Measurements from ENCODE around the gene OTUB1.
A peak's percentile ranks its signal among the peaks of the same experiment; 100 is the strongest.

Gene OTUB1

GRCh38 chr11:63974259-63975143 is 11.7 kb upstream of the OTUB1 start, which contains the start of gene COX8A:
TSS of gene COX8A (plus strand) at chr11:63974620. CDS start at chr11:63974681, 61 bp downstream.
- DNase-seq (ENCODE audit: low read depth), result peak; percentile 95

GRCh38 chr11:63978551-63979239 is 7.5 kb upstream of the OTUB1 start:
- DNase-seq (ENCODE audit: low read depth), result no peak

- DNase-seq (ENCODE audit: low read depth), result no peak
Observed at GRCh38 chr11:63979426-63979825, 6.8 kb upstream of the OTUB1 start.

GRCh38 chr11:63985812-63986155 is 454 bp upstream of the OTUB1 start:
- DNase-seq (ENCODE audit: low read depth), result peak; percentile 46

GRCh38 chr11:63986932-63987513 is 785 bp downstream of the OTUB1 start:
- DNase-seq (ENCODE audit: low read depth), result no peak

GRCh38 chr11:63991558-63991957 is 5.3 kb downstream of the OTUB1 start:
- DNase-seq (ENCODE audit: low read depth), result no peak

GRCh38 chr11:63993100-63993499 is 6.9 kb downstream of the OTUB1 start:
- DNase-seq (ENCODE audit: low read depth), result no peak

GRCh38 chr11:63993993-63994392 is 7.8 kb downstream of the OTUB1 start:
- DNase-seq (ENCODE audit: low read depth), result no peak

GRCh38 chr11:63996512-63996911 is 10.3 kb downstream of the OTUB1 start:
- no peak for DNase-seq (ENCODE audit: low read depth)

- no peak for DNase-seq (ENCODE audit: low read depth)
Observed at GRCh38 chr11:63997104-63997700, 11.0 kb downstream of the OTUB1 start.

- DNase-seq (ENCODE audit: low read depth), result no peak
Observed at GRCh38 chr11:63997801-63998337, 11.6 kb downstream of the OTUB1 start.

GRCh38 chr11:63998558-63999348 is 12.5 kb downstream of the OTUB1 start:
- no peak for DNase-seq (ENCODE audit: low read depth)

- peak; percentile 42 for DNase-seq (ENCODE audit: low read depth)
Observed at GRCh38 chr11:63999349-64000025, 13.2 kb downstream of the OTUB1 start.

GRCh38 chr11:64000026-64000739 is 13.9 kb downstream of the OTUB1 start:
- DNase-seq (ENCODE audit: low read depth), result peak; percentile 59

GRCh38 chr11:64000740-64001483 is 14.7 kb downstream of the OTUB1 start:
- no peak for DNase-seq (ENCODE audit: low read depth)

- no peak for DNase-seq (ENCODE audit: low read depth)
Observed at GRCh38 chr11:64001484-64002420, 15.5 kb downstream of the OTUB1 start.

GRCh38 chr11:64003807-64004589 is 17.8 kb downstream of the OTUB1 start:
- DNase-seq (ENCODE audit: low read depth), result no peak
